ENCODE results near the gene RMC1. TPM values are rescaled to one million over a fixed set of nuclear protein-coding genes. Genes with fewer than 3 reads are reported as not detected.
A peak's percentile ranks its signal among the peaks of the same experiment; 100 is the strongest.

RMC1 gene
- total RNA-seq, 1 donor from 2014 or later = 17.7 TPM

GRCh38 chr18:23569299-23570063, 66.2 kb downstream of the RMC1 start:
- Histone ChIP-seq H3K4me1 (peaks cover 24% of the 10 kb centered on the region), H3K27ac (no peak overlapping the region), H3K4me3 (no peak overlapping the region), H3K27me3 (no peaks in the 10 kb centered on the region), H3K36me3 (peaks cover 0 to 48% of the 10 kb centered on the region in 2 donors), H3K9me3 (no peaks in the 10 kb centered on the region)
- TF ChIP-seq POLR2A (IDR thresholded peaks at IDR 0.05) = no peak
- no peak for DNase-seq (ENCODE audit: extremely low spot score in 2 of 2)
- intact Hi-C loops (cut with DNase I) = loop anchor here (5.0 kb wide), 1 partner anchor 42 kb away; no protein-coding TSS in a partner anchor

GRCh38 chr18:23570912-23571504, 67.7 kb downstream of the RMC1 start:
- Histone ChIP-seq H3K27me3 (no peaks in the 10 kb centered on the region), H3K4me1 (peaks cover 33% of the 10 kb centered on the region), H3K27ac (no peak overlapping the region), H3K9me3 (no peaks in the 10 kb centered on the region), H3K4me3 (no peak overlapping the region), H3K36me3 (peaks cover 0 to 42% of the 10 kb centered on the region in 2 donors)
- TF ChIP-seq POLR2A (IDR thresholded peaks at IDR 0.05) (no peak), CTCF (IDR thresholded peaks at IDR 0.05) (no peak)
- intact Hi-C loops (cut with DNase I) = loop anchor here (5.0 kb wide), 1 partner anchor 44 kb away; no protein-coding TSS in a partner anchor
- DNase-seq (ENCODE audit: extremely low spot score in 2 of 2) = no peak

GRCh38 chr18:23572012-23572411, 68.7 kb downstream of the RMC1 start:
- peaks cover 0 to 37% of the 10 kb centered on the region in 2 donors for H3K36me3 ChIP-seq
- intact Hi-C loops (cut with DNase I) = loop anchor here (5.0 kb wide), 1 partner anchor 45 kb away; no protein-coding TSS in a partner anchor

GRCh38 chr18:23572570-23572969, 69.3 kb downstream of the RMC1 start:
- Histone ChIP-seq H3K9me3 (no peaks in the 10 kb centered on the region), H3K4me3 (no peak overlapping the region), H3K27me3 (no peaks in the 10 kb centered on the region), H3K27ac (peak overlapping the region; percentile 60), H3K4me1 (peaks cover 33% of the 10 kb centered on the region), H3K36me3 (peaks cover 0 to 32% of the 10 kb centered on the region in 2 donors)
- no peak for DNase-seq (ENCODE audit: extremely low spot score in 2 of 2)
- intact Hi-C loops (cut with DNase I) = loop anchor here (5.0 kb wide), 1 partner anchor 45 kb away; no protein-coding TSS in a partner anchor
- TF ChIP-seq CTCF (IDR thresholded peaks at IDR 0.05) (no peak), POLR2A (IDR thresholded peaks at IDR 0.05) (no peak), POLR2AphosphoS5 (IDR thresholded peaks at IDR 0.05; ENCODE audit: insufficient read depth in 1 of 2, low read depth in 1 of 2) (no peak)

More at GRCh38 chr18:23572012-23572411, 68.7 kb downstream of the RMC1 start:
- no peak for TF ChIP-seq CTCF (IDR thresholded peaks at IDR 0.05)
- TF ChIP-seq POLR2AphosphoS5 (IDR thresholded peaks at IDR 0.05; ENCODE audit: insufficient read depth in 1 of 2, low read depth in 1 of 2) = no peak
- no peak for TF ChIP-seq POLR2A (IDR thresholded peaks at IDR 0.05)
- Histone ChIP-seq H3K4me1 (peaks cover 33% of the 10 kb centered on the region), H3K9me3 (no peaks in the 10 kb centered on the region), H3K27ac (peak overlapping the region; percentile 60), H3K27me3 (no peaks in the 10 kb centered on the region), H3K4me3 (no peak overlapping the region)
- DNase-seq (ENCODE audit: extremely low spot score in 2 of 2) = no peak

- TF ChIP-seq POLR2AphosphoS5 (IDR thresholded peaks at IDR 0.05; ENCODE audit: insufficient read depth in 1 of 2, low read depth in 1 of 2) = no peak
- H3K4me3 ChIP-seq = no peak overlapping the region
- H3K27ac ChIP-seq = peak overlapping the region; percentile 60
- peaks cover 0 to 29% of the 10 kb centered on the region in 2 donors for H3K36me3 ChIP-seq
- no peaks in the 10 kb centered on the region for H3K27me3 ChIP-seq
- intact Hi-C loops (cut with DNase I) = loop anchor here (5.0 kb wide), 1 partner anchor 46 kb away; no protein-coding TSS in a partner anchor
- DNase-seq (ENCODE audit: extremely low spot score in 2 of 2) = no peak
- H3K9me3 ChIP-seq = no peaks in the 10 kb centered on the region
- H3K4me1 ChIP-seq = peaks cover 33% of the 10 kb centered on the region
Observed at GRCh38 chr18:23573020-23573419, 69.7 kb downstream of the RMC1 start.
